Muscle of arm (tissue), 12 donors: ENCODE data around the gene PDIA4. TPM values are rescaled to one million over a fixed set of nuclear protein-coding genes. Genes with fewer than 3 reads are reported as not detected.

ENCODE experiments used
- DNase-seq: peaks from one replicate; pipeline ENCODE4 v3.0.0-alpha.2; 2013
- polyA plus RNA-seq, 12 donors: library from polyadenylated mRNA; unstranded; fragments of 120-200 nt; gene quantifications; one replicate each; pipeline ENCODE4 v1.2.1, GENCODE V29; 2013; ENCODE audit not compliant: insufficient read length in 12 of 12

The PDIA4 gene
- polyA plus RNA-seq, 12 donors, result 56.5 to 91.6 (median 73.8) TPM; not detected in 1

GRCh38 chr7:149005427-149006344 lies 22.6 kb downstream of the PDIA4 start:
- peak; percentile 79 for DNase-seq

- no peak for DNase-seq
Measured at GRCh38 chr7:149004405-149005370, 23.6 kb downstream of the PDIA4 start.

GRCh38 chr7:149003560-149004305 lies 24.6 kb downstream of the PDIA4 start:
- no peak for DNase-seq

DNA sequence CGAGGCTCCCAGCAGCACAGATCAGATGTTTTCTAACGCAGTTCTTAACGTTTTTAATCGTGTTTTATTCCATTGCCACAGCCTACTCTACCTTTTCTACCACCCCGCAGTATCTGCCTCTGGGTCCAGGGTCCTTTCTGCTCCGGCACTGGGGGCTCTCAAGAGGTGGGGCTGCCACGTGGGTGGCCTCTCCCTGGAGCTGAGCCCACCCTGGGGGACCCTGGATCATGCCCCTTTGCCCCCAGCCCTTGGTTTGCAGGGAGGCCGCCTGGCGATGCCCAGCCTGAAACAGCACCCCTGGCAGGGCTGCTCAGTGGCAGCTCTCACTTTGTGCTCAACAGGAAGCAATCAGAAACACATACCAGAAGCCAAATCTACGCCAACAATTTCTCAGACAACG lies 25.3 kb downstream of the PDIA4 start:
- no peak for DNase-seq

DNA sequence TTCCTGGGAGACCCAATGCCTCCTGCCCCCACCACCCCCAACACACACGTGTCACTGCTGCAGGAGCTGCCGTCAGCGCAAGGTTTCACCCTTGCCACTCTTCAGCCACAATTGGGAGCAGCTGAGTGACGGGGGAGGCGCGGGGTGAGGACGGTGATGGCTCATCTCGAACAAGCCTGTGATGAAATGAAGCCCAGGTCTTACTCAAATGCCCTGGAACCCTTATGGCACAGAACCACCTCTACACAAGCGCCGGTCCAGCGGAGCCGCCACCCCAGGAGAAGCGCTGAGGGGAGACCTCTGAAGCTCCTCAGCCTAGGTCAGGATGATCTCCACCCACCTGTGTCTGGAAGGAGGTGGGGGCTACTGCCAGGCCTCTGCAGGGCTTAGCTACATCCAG lies 25.7 kb downstream of the PDIA4 start:
- no peak for DNase-seq

DNA sequence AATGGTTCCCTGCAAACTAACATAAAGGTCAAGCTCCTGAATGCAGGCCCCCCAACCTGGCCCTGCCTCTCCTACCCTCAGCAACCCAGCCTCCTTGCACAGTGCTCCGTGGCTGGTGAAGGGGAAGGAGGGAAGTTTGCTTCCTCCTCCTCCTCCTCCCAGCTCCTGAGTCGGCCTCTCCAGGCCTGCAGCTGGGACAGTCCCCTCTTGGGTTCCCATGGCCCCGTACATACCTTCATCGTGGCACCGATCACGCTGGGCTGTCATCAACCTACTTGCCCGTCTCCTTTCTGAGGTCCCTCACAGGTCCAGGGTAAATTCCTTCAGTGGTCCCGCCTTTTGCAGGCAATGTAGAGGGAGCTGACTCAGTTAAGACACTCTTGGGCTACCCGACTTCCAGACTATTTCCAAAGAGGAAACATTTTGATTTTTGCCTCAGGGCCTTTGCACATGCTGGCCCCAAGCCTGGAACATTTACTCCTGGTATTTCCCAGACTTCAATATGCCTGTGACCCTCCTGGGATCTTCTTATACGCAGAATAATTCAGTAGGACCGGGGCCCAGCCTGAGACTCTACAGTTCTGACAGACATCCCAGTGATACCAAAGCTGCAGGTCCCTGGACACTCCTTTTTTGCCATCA lies 26.8 kb downstream of the PDIA4 start:
- no peak for DNase-seq

GRCh38 chr7:149000961-149001360 lies 27.3 kb downstream of the PDIA4 start:
- DNase-seq, result no peak

GRCh38 chr7:148999192-148999591 lies 29.1 kb downstream of the PDIA4 start:
- no peak for DNase-seq

- DNase-seq, result no peak
Measured at GRCh38 chr7:148997497-148997896, 30.8 kb downstream of the PDIA4 start.

DNA sequence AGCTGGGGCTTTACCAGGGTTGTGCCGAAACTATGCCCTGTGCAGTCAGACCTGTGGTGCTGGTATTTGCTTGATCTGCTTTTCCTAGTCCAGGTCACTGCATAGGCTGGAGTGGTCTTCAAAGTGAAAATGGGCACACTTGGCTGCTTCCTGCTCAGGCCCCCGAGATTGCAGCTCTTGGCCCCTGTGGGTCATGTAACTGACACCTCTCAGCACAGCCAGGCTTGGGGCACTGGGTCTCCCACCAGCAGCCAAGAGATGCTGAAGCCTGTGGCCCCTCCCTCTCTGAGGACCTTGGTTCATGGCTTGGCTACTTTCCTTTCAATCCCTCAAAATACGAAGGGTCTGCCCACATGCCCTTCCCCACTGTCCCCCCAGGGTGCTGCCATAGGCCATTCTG lies 33.7 kb downstream of the PDIA4 start:
- DNase-seq, result no peak

DNA sequence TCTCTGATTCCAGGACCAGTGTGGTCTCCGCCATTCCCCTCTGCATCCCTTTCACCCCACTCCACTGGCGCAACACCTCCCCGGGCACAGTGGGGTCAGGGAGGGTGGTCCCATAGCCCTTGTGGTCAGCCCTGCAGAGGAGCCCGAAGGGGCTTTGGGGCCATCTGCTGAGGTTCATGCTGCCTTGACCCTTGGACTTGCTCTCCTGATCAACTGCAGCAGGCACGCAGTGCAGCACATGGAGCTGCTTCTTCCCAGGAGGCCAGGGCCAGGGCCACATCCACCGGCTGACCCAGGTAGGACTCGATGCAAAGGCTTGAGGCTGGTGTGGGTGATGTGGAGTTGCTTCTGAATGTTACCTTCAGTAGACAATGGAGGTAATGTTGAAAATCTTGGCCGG lies 35.1 kb downstream of the PDIA4 start:
- DNase-seq, result no peak

- DNase-seq, result no peak
Measured at GRCh38 chr7:148991536-148991935, 36.8 kb downstream of the PDIA4 start.

- no peak for DNase-seq
Measured at GRCh38 chr7:148987751-148988512, 40.4 kb downstream of the PDIA4 start.

GRCh38 chr7:148987010-148987750 lies 41.1 kb downstream of the PDIA4 start:
- peak; percentile 91 for DNase-seq

GRCh38 chr7:148986742-148987009 lies 41.6 kb downstream of the PDIA4 start:
- no peak for DNase-seq

GRCh38 chr7:148983200-148984146 lies 44.8 kb downstream of the PDIA4 start:
- DNase-seq, result peak; percentile 78

- DNase-seq, result peak; percentile 33
Measured at GRCh38 chr7:148982654-148983199, 45.6 kb downstream of the PDIA4 start.

DNA sequence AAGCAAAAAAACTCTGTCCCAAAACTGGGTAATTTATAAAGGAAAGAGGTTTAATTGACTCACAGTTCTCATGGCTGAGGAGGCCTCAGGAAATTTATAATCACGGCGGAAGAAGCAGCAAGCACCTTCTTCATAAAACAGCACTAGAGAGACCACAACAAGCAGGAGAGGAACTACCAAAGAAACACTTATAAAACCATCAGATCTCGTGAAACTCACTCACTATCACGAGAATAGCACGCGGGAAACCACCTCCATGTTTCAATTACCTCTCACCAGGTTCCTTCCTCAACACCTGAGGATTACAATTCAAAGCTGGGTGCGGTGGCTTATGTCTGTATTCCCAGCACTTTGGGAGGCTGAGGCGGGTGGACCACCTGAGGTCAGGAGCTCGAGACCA lies 48.5 kb downstream of the PDIA4 start:
- no peak for DNase-seq
